HK-2 (cell line): ENCODE measurements around the gene ZNF217.
"Not testable (repeated sequence)": the region's sequence is repeated elsewhere in the genome, so short reads cannot be mapped to it uniquely, and the experiment has no call there.

Experiments used
- DNase-seq: peaks from one replicate; pipeline ENCODE4 v3.0.0-alpha.2; 2018; ENCODE audit not compliant: unreplicated experiment

The ZNF217 gene

GRCh38 chr20:53598140-53599043 lies 4.8 kb upstream of the ZNF217 start:
- no peak for DNase-seq

GRCh38 chr20:53597521-53598120 lies 4.0 kb upstream of the ZNF217 start:
- no peak for DNase-seq

- no peak for DNase-seq
These were observed 3.4 kb upstream of the ZNF217 start for GRCh38 chr20:53597030-53597482.

GRCh38 chr20:53596189-53597001 lies 2.8 kb upstream of the ZNF217 start:
- DNase-seq: not testable (repeated sequence)

GRCh38 chr20:53595742-53596141 lies 2.1 kb upstream of the ZNF217 start:
- DNase-seq: not testable (repeated sequence)

- DNase-seq: no peak
These were observed 1.4 kb upstream of the ZNF217 start for GRCh38 chr20:53595018-53595378.

- peak; percentile 100 for DNase-seq
These were observed 704 bp upstream of the ZNF217 start for GRCh38 chr20:53594068-53595017.

GRCh38 chr20:53592992-53593465 lies 610 bp downstream of the ZNF217 start:
- peak; percentile 58 for DNase-seq

- DNase-seq: peak; percentile 85
These were observed 1.1 kb downstream of the ZNF217 start for GRCh38 chr20:53592454-53592991.

GRCh38 chr20:53591941-53592441 lies 1.6 kb downstream of the ZNF217 start:
- not testable (repeated sequence) for DNase-seq

GRCh38 chr20:53591206-53591741 lies 2.4 kb downstream of the ZNF217 start:
- DNase-seq: not testable (repeated sequence)

GRCh38 chr20:53590608-53591007 lies 3.0 kb downstream of the ZNF217 start:
- DNase-seq: not testable (repeated sequence)

GRCh38 chr20:53590122-53590521 lies 3.5 kb downstream of the ZNF217 start:
- DNase-seq: not testable (repeated sequence)

- DNase-seq: not testable (repeated sequence)
These were observed 4.1 kb downstream of the ZNF217 start for GRCh38 chr20:53589321-53590065.

GRCh38 chr20:53587157-53587703 lies 6.4 kb downstream of the ZNF217 start:
- DNase-seq: not testable (repeated sequence)

- no peak for DNase-seq
These were observed 7.0 kb downstream of the ZNF217 start for GRCh38 chr20:53586640-53587039.

GRCh38 chr20:53585910-53586309 lies 7.7 kb downstream of the ZNF217 start:
- DNase-seq: not testable (repeated sequence)

GRCh38 chr20:53585004-53585569 lies 8.6 kb downstream of the ZNF217 start:
- not testable (repeated sequence) for DNase-seq

- DNase-seq: not testable (repeated sequence)
These were observed 9.1 kb downstream of the ZNF217 start for GRCh38 chr20:53584550-53584913.
